Hepatocyte (in vitro differentiated cells): ENCODE measurements around the gene SKAP2.

Experiments
- EZH2 ChIP-seq: fragments of 200-600 bp; sonication (generic); IDR thresholded peaks from 2 replicates; pipeline ENCODE4 v1.6.1; 2016; ENCODE audit warnings: antibody characterized with exemption, mild to moderate bottlenecking, borderline replicate concordance
- EZH2phosphoT487 ChIP-seq: fragments of 200-600 bp; sonication (generic); IDR thresholded peaks from one replicate; pipeline ENCODE4 v1.6.1; 2018; ENCODE audit warnings: antibody characterized with exemption, mild to moderate bottlenecking, low read depth, moderate library complexity; ENCODE audit not compliant: unreplicated experiment, severe bottlenecking
- TF ChIP-seq, protein P1 (sequence below): fragments of 200-600 bp; sonication (generic); IDR thresholded peaks from 2 replicates; pipeline ENCODE4 v1.5.1; 2016; ENCODE audit warnings: antibody characterized with exemption, mild to moderate bottlenecking; ENCODE audit not compliant: poor library complexity

DNA sequence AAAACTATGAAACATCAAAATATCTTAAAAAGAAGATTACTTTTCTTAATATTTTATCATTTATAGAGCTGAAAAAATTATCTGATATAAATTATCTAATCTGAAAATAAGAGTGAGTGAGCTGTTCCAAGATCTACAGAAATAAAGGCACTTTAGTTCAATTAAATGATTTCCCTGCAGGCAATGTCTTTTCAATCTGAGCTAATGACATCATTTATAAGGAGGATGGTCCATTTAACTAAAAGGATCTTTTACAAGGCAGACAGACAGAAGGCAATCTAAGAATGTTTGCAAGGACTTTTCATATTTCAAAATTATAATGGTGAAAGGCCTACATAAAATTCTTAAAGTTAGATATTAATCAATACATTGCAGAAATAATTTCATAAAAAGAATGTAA is 71.8 kb downstream of the SKAP2 start:
- TF ChIP-seq, protein P1, sequence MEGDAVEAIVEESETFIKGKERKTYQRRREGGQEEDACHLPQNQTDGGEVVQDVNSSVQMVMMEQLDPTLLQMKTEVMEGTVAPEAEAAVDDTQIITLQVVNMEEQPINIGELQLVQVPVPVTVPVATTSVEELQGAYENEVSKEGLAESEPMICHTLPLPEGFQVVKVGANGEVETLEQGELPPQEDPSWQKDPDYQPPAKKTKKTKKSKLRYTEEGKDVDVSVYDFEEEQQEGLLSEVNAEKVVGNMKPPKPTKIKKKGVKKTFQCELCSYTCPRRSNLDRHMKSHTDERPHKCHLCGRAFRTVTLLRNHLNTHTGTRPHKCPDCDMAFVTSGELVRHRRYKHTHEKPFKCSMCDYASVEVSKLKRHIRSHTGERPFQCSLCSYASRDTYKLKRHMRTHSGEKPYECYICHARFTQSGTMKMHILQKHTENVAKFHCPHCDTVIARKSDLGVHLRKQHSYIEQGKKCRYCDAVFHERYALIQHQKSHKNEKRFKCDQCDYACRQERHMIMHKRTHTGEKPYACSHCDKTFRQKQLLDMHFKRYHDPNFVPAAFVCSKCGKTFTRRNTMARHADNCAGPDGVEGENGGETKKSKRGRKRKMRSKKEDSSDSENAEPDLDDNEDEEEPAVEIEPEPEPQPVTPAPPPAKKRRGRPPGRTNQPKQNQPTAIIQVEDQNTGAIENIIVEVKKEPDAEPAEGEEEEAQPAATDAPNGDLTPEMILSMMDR, result no peak
- no peak for TF ChIP-seq EZH2
- TF ChIP-seq EZH2phosphoT487, result no peak
